HEK293T (cell line): ENCODE data around the gene USP10.

ENCODE experiments used
- FOXA1 ChIP-seq: fragments of 450-650 bp; IDR thresholded peaks from 2 replicates; pipeline ENCODE4 v1.6.1; 2016; ENCODE audit warnings: mild to moderate bottlenecking
- FOXM1 ChIP-seq: fragments of 450-650 bp; IDR thresholded peaks from 2 replicates; pipeline ENCODE4 v1.6.1; 2017; ENCODE audit warnings: mild to moderate bottlenecking, borderline replicate concordance
- SUZ12 ChIP-seq: fragments of 450-650 bp; IDR thresholded peaks from 2 replicates; pipeline ENCODE4 v1.6.1; 2016; ENCODE audit warnings: mild to moderate bottlenecking
- TARDBP ChIP-seq: fragments of 450-650 bp; IDR thresholded peaks from 2 replicates; pipeline ENCODE4 v1.6.1; 2016

GRCh38 chr16:84821179-84821578 lies 121.4 kb downstream of the USP10 start:
- TF ChIP-seq FOXA1 (no peak), TARDBP (no peak), SUZ12 (no peak), FOXM1 (no peak)
